DOHH2 (cell line): ENCODE measurements around the gene TMEM115.

Experiments used
- H3F3A ChIP-seq: fragments of 200-600 bp; sonication (generic), shearing (Covaris generic); 2 replicates; pipeline ENCODE4 v1.6.0; 2016; ENCODE audit warnings: antibody characterized with exemption, mild to moderate bottlenecking; ENCODE audit not compliant: control insufficient read depth, insufficient read depth
- H3K27ac ChIP-seq: fragments of 200-600 bp; sonication (generic); 2 replicates; pipeline ENCODE4 v1.5.1; 2014; ENCODE audit warnings: low read depth, mild to moderate bottlenecking, low read length, moderate library complexity
- H3K27me3 ChIP-seq: fragments of 200-600 bp; sonication (generic); 2 replicates; pipeline ENCODE4 v1.6.1; 2014; ENCODE audit warnings: mild to moderate bottlenecking, low read length, mixed read lengths; ENCODE audit not compliant: control insufficient read depth
- H3K36me3 ChIP-seq: fragments of 200-600 bp; sonication (generic); 2 replicates; pipeline ENCODE4 v1.6.1; 2014; ENCODE audit warnings: mild to moderate bottlenecking, low read length, moderate library complexity, mixed read lengths; ENCODE audit not compliant: control insufficient read depth
- H3K4me1 ChIP-seq: fragments of 200-600 bp; sonication (generic); 2 replicates; pipeline ENCODE4 v1.6.1; 2014; ENCODE audit warnings: mild to moderate bottlenecking, low read length, mixed read lengths; ENCODE audit not compliant: control insufficient read depth
- H3K4me2 ChIP-seq: fragments of 200-600 bp; sonication (generic); 2 replicates; pipeline ENCODE4 v1.6.0; 2014; ENCODE audit warnings: mild to moderate bottlenecking, low read length, moderate library complexity
- H3K4me3 ChIP-seq: fragments of 200-600 bp; sonication (generic); 2 replicates; pipeline ENCODE4 v1.5.1; 2014; ENCODE audit warnings: mild to moderate bottlenecking, low read length, mixed read lengths
- H3K79me2 ChIP-seq: fragments of 200-600 bp; sonication (generic); 2 replicates; pipeline ENCODE4 v1.6.1; 2014; ENCODE audit warnings: mild to moderate bottlenecking, low read length, mixed read lengths; ENCODE audit not compliant: control insufficient read depth
- H3K9me2 ChIP-seq: fragments of 200-600 bp; sonication (generic); replicated peaks from 2 replicates; pipeline ENCODE4 v1.6.1; 2014; ENCODE audit warnings: mild to moderate bottlenecking, low read length, mixed read lengths; ENCODE audit not compliant: control insufficient read depth
- H3K9me3 ChIP-seq: fragments of 200-600 bp; sonication (generic); 2 replicates; pipeline ENCODE4 v1.6.1; 2014; ENCODE audit warnings: antibody characterized with exemption, low read length, mixed read lengths; ENCODE audit not compliant: control insufficient read depth, insufficient read depth
- H4K20me1 ChIP-seq: fragments of 200-600 bp; sonication (generic); 2 replicates; pipeline ENCODE4 v1.6.0; 2014; ENCODE audit warnings: low read depth, mild to moderate bottlenecking, antibody characterized with exemption, low read length, moderate library complexity; ENCODE audit not compliant: control insufficient read depth, insufficient read depth
- CTCF ChIP-seq: fragments of 200-600 bp; sonication (generic); IDR thresholded peaks from one replicate; pipeline ENCODE4 v1.5.1; 2014; ENCODE audit warnings: antibody characterized with exemption, mild to moderate bottlenecking, low read depth, low read length; ENCODE audit not compliant: poor library complexity, severe bottlenecking
- EZH2phosphoT487 ChIP-seq: fragments of 200-600 bp; sonication (generic); IDR thresholded peaks from 2 replicates; pipeline ENCODE4 v1.6.1; 2017; ENCODE audit warnings: borderline replicate concordance, mild to moderate bottlenecking, antibody characterized with exemption, low read length, moderate library complexity, mixed read lengths

TMEM115 gene

GRCh38 chr3:50325497-50326181 is 33.7 kb downstream of the TMEM115 start:
- Histone ChIP-seq H3K27ac (no peak overlapping the region), H3K27me3 (no peaks in the 10 kb centered on the region), H3K4me3 (no peak overlapping the region), H3K4me1 (peaks cover 32% of the 10 kb centered on the region), H3K36me3 (peaks cover 43% of the 10 kb centered on the region), H3F3A (peaks cover 16% of the 10 kb centered on the region), H3K4me2 (no peak overlapping the region), H3K79me2 (peaks cover 24% of the 10 kb centered on the region), H3K9me2 (no peaks in the 10 kb centered on the region), H4K20me1 (no peaks in the 10 kb centered on the region), H3K9me3 (no peaks in the 10 kb centered on the region)
- TF ChIP-seq EZH2phosphoT487 (no peak), CTCF (no peak)

GRCh38 chr3:50325113-50325480 is 34.2 kb downstream of the TMEM115 start:
- Histone ChIP-seq H3K36me3 (peaks cover 38% of the 10 kb centered on the region), H3K27ac (no peak overlapping the region), H3K9me3 (no peaks in the 10 kb centered on the region), H3F3A (peaks cover 12% of the 10 kb centered on the region), H4K20me1 (no peaks in the 10 kb centered on the region), H3K9me2 (no peaks in the 10 kb centered on the region), H3K4me1 (peaks cover 36% of the 10 kb centered on the region), H3K4me2 (no peak overlapping the region), H3K4me3 (no peak overlapping the region), H3K27me3 (no peaks in the 10 kb centered on the region), H3K79me2 (peaks cover 24% of the 10 kb centered on the region)
- TF ChIP-seq EZH2phosphoT487 = no peak
- no peak for TF ChIP-seq CTCF

GRCh38 chr3:50324351-50325112 is 34.8 kb downstream of the TMEM115 start:
- H3K4me3 ChIP-seq = no peak overlapping the region
- TF ChIP-seq EZH2phosphoT487 = no peak
- TF ChIP-seq CTCF = peak; percentile 90
- H3K79me2 ChIP-seq = peaks cover 24% of the 10 kb centered on the region
- peaks cover 38% of the 10 kb centered on the region for H3K4me1 ChIP-seq
- H3K27ac ChIP-seq = no peak overlapping the region
- no peak overlapping the region for H3K4me2 ChIP-seq
- no peaks in the 10 kb centered on the region for H3K9me2 ChIP-seq
- no peaks in the 10 kb centered on the region for H4K20me1 ChIP-seq
- peaks cover 32% of the 10 kb centered on the region for H3K36me3 ChIP-seq
- no peaks in the 10 kb centered on the region for H3K9me3 ChIP-seq
- H3F3A ChIP-seq = peaks cover 9% of the 10 kb centered on the region
- no peaks in the 10 kb centered on the region for H3K27me3 ChIP-seq
